Ishikawa (cell line): ENCODE results near the gene DOK6.

Experiments used
- CEBPB ChIP-seq: IDR thresholded peaks from 2 replicates; pipeline ENCODE4 v1.6.1; 2012
- CREB1 ChIP-seq: IDR thresholded peaks from 2 replicates; pipeline ENCODE4 v1.6.1; 2012; ENCODE audit warnings: low read depth
- EGR1 ChIP-seq: IDR thresholded peaks from 2 replicates; pipeline ENCODE4 v1.6.1; 2012
- EP300 ChIP-seq: IDR thresholded peaks from 2 replicates; pipeline ENCODE4 v1.6.1; 2012; ENCODE audit warnings: borderline replicate concordance
- FOXM1 ChIP-seq: IDR thresholded peaks from 2 replicates; pipeline ENCODE4 v1.6.1; 2012; ENCODE audit warnings: low read depth, borderline replicate concordance
- NFIC ChIP-seq: IDR thresholded peaks from 2 replicates; pipeline ENCODE4 v1.6.1; 2012
- RAD21 ChIP-seq: IDR thresholded peaks from 2 replicates; pipeline ENCODE4 v1.6.1; 2012; ENCODE audit warnings: low read depth
- TAF1 ChIP-seq: IDR thresholded peaks from 2 replicates; pipeline ENCODE4 v1.6.1; 2012; ENCODE audit warnings: low read depth, mild to moderate bottlenecking
- TCF12 ChIP-seq: IDR thresholded peaks from 2 replicates; pipeline ENCODE4 v1.6.1; 2012; ENCODE audit warnings: low read depth
- TEAD4 ChIP-seq: IDR thresholded peaks from 2 replicates; pipeline ENCODE4 v1.6.1; 2012
- YY1 ChIP-seq: IDR thresholded peaks from 2 replicates; pipeline ENCODE4 v1.6.1; 2012; ENCODE audit warnings: low read depth
- ZBTB7A ChIP-seq: IDR thresholded peaks from 2 replicates; pipeline ENCODE4 v1.6.1; 2012; ENCODE audit warnings: low read depth
- TF ChIP-seq, protein P1 (sequence below): IDR thresholded peaks from 2 replicates; pipeline ENCODE4 v1.6.1; 2012
- TF ChIP-seq, protein P2 (sequence below): IDR thresholded peaks from 2 replicates; pipeline ENCODE4 v1.6.1; 2012; ENCODE audit warnings: low read depth, mild to moderate bottlenecking
- TF ChIP-seq, protein P3 (sequence below): IDR thresholded peaks from 2 replicates; pipeline ENCODE4 v1.6.1; 2012

The DOK6 gene

DNA sequence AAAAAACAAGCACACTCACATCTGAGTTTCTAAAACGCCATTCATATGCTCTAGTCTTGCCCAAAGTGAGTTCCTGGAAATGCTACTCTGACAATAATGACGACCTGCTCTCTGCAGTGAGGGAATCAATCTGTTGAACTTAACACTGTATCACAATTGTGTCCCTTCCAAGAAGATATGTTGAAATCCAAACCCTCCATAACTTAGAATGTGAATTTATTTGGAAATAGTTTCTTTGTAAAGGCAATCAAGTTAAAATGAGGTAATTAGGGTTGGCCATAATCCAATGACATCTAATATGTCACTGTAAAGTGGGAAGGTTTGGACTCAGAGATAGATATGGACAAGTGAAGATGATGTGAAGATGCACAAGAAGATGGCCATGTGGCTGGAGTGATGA is 282.5 kb downstream of the DOK6 start:
- TF ChIP-seq EP300: no peak
- no peak for TF ChIP-seq TCF12

DNA sequence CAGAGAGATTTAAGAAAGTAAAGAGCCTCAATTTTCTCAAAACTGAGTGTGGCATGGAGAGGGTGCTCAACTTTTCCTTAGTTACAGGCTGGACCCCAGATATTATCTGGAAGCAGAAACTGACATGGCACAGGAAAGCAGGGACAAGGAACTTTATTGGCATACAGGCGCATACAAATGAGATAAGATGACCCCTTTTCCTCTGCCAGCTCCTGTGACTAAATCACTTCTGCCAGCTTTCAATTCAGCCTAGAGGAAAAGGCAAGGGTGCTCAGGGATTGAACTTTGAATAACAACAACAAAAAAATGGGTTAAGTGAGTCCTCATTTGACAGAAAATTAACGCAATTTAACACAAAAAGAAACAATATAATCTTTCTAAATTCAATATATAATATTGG is 284.1 kb downstream of the DOK6 start:
- TF ChIP-seq, protein P1, sequence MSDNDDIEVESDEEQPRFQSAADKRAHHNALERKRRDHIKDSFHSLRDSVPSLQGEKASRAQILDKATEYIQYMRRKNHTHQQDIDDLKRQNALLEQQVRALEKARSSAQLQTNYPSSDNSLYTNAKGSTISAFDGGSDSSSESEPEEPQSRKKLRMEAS: no peak
- TF ChIP-seq ZBTB7A (no peak), YY1 (no peak), EP300 (no peak), TAF1 (no peak), NFIC (no peak)
- TF ChIP-seq, protein P2, sequence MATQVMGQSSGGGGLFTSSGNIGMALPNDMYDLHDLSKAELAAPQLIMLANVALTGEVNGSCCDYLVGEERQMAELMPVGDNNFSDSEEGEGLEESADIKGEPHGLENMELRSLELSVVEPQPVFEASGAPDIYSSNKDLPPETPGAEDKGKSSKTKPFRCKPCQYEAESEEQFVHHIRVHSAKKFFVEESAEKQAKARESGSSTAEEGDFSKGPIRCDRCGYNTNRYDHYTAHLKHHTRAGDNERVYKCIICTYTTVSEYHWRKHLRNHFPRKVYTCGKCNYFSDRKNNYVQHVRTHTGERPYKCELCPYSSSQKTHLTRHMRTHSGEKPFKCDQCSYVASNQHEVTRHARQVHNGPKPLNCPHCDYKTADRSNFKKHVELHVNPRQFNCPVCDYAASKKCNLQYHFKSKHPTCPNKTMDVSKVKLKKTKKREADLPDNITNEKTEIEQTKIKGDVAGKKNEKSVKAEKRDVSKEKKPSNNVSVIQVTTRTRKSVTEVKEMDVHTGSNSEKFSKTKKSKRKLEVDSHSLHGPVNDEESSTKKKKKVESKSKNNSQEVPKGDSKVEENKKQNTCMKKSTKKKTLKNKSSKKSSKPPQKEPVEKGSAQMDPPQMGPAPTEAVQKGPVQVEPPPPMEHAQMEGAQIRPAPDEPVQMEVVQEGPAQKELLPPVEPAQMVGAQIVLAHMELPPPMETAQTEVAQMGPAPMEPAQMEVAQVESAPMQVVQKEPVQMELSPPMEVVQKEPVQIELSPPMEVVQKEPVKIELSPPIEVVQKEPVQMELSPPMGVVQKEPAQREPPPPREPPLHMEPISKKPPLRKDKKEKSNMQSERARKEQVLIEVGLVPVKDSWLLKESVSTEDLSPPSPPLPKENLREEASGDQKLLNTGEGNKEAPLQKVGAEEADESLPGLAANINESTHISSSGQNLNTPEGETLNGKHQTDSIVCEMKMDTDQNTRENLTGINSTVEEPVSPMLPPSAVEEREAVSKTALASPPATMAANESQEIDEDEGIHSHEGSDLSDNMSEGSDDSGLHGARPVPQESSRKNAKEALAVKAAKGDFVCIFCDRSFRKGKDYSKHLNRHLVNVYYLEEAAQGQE: no peak

DNA sequence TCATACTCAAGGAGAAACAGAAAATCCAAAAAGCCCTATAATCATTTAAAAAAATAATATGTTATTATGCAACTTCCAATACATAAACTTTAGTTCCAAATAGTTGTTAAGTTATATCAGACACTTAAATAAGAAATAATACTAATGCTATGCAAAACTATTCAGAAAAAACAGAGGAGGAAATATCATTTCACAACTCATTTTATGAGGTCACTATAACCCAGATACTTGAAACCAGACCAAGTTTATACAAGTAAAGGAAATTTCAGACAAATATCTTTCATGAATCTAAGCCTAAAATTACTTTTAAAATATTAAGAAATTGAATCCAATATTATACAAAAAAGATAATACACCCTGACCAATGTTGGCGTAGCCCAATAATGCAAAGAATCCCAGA is 286.2 kb downstream of the DOK6 start:
- TF ChIP-seq NFIC (no peak), ZBTB7A (no peak), CREB1 (no peak), TEAD4 (no peak), CEBPB (no peak), TCF12 (no peak), RAD21 (no peak), TAF1 (no peak), YY1 (no peak), FOXM1 (no peak), EP300 (no peak), EGR1 (no peak)
- TF ChIP-seq, protein P3, sequence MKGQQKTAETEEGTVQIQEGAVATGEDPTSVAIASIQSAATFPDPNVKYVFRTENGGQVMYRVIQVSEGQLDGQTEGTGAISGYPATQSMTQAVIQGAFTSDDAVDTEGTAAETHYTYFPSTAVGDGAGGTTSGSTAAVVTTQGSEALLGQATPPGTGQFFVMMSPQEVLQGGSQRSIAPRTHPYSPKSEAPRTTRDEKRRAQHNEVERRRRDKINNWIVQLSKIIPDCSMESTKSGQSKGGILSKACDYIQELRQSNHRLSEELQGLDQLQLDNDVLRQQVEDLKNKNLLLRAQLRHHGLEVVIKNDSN: no peak
- TF ChIP-seq, protein P2: no peak
- TF ChIP-seq, protein P1: no peak

DNA sequence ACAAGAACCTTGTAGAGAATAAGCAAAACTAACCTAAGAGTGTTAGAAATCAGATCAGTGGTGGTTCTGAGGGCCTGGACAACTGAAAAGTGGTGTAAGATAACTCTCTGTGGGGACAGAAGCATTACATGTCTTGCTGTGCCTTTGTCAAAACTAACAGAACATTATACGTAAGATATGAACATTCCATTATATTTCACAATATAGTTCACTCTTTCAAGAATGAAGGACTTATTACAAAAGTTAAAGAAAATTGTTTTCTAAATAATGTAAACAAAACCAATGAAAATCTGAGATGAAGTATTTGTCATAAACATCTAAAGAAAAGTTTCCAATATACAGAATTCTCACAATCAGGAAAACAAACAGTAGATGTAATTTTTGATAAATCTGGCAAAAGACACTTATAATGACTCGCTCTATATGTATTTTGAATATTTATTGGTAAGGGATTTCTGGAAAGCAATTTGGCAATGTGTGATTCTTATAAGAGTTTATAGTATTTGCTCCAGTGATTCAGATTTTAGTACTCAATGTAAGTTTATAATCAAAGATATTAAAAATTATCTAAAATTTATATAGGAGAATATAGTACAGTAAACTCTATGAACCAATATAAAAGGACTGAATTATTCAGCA is 288.6 kb downstream of the DOK6 start:
- TF ChIP-seq YY1: no peak
- TF ChIP-seq CREB1: no peak
- TF ChIP-seq CEBPB: no peak
- TF ChIP-seq TAF1: no peak
- TF ChIP-seq RAD21: no peak
- TF ChIP-seq, protein P3: no peak
- no peak for TF ChIP-seq EGR1
- TF ChIP-seq TEAD4: no peak
- no peak for TF ChIP-seq EP300
- TF ChIP-seq, protein P1: no peak
- no peak for TF ChIP-seq FOXM1
- TF ChIP-seq, protein P2: no peak
- no peak for TF ChIP-seq TCF12
- no peak for TF ChIP-seq ZBTB7A
- no peak for TF ChIP-seq NFIC
